ENCODE results near the gene PKHD1. TPM values are rescaled to one million over a fixed set of nuclear protein-coding genes. Genes with fewer than 3 reads are reported as not detected.

Gene PKHD1
- total and polyA plus RNA-seq, 2 donors (not counting 1 experiment from before 2014, with no cell fraction given), result not detected

GRCh38 chr6:51743999-51744398, 343.4 kb downstream of the PKHD1 start:
- ChIA-PET POLR2A (no interaction called here), CTCF (no interaction called here)
- DNase-seq (no peak), ATAC-seq (ENCODE audit: low read depth) (no peak)
- Histone ChIP-seq H3K9me3 (ENCODE audit: control extremely low read depth in 1 of 3, control insufficient read depth in 2 of 3, insufficient read depth in 1 of 3, low read length in 2 of 3) (no peaks in the 10 kb centered on the region), H3K4me3 (ENCODE audit: control extremely low read depth in 1 of 5, extremely low read depth in 1 of 5, insufficient read depth in 1 of 5, low read depth in 2 of 5, low read length in 4 of 5) (no peak overlapping the region), H4K20me1 (ENCODE audit: control insufficient read depth, insufficient read depth, low read length, poor library complexity, severe bottlenecking) (no peaks in the 10 kb centered on the region), H3K36me3 (replicated peaks in 1 of 2; ENCODE audit: control extremely low read depth in 1 of 2, control insufficient read depth in 1 of 2, extremely low read depth in 1 of 2, insufficient read depth in 2 of 2, low read length in 1 of 2) (no peaks in the 10 kb centered on the region), H3K4me1 (ENCODE audit: control insufficient read depth in 2 of 2, insufficient read depth in 2 of 2, low read length in 2 of 2) (no peaks in the 10 kb centered on the region), H3K79me2 (ENCODE audit: control insufficient read depth, insufficient read depth, low read length) (no peaks in the 10 kb centered on the region), H3K4me2 (replicated peaks; ENCODE audit: low read depth, low read length, poor library complexity, severe bottlenecking) (no peak overlapping the region), H3K27me3 (replicated peaks in 1 of 4; ENCODE audit: control extremely low read depth in 1 of 4, control insufficient read depth in 3 of 4, insufficient read depth in 4 of 4, low read length in 3 of 4) (no peaks in the 10 kb centered on the region), H2AFZ (ENCODE audit: insufficient read depth, low read depth, low read length, poor library complexity, severe bottlenecking) (no peak overlapping the region), H3K9ac (ENCODE audit: low read length) (no peak overlapping the region), H3K27ac (ENCODE audit: low read length in 2 of 2) (no peak overlapping the region)
- H3K9me3 Mint-ChIP-seq (ENCODE audit: insufficient read depth), result no peaks in the 10 kb centered on the region
- no peaks in the 10 kb centered on the region for H3K4me1 Mint-ChIP-seq
- intact Hi-C loops (cut with micrococcal nuclease), result no loop called here
- H3K27ac Mint-ChIP-seq, result no peak overlapping the region
- TF ChIP-seq EZH2 (IDR thresholded peaks at IDR 0.05; ENCODE audit: borderline replicate concordance, insufficient read depth, low read depth, low read length, poor library complexity, severe bottlenecking), result no peak
- H3K27me3 Mint-ChIP-seq, result no peaks in the 10 kb centered on the region
- WGBS (ENCODE audit: insufficient coverage), result 96% methylated on average over 2 of the region's 2 CpGs
- H3K4me3 Mint-ChIP-seq, result no peak overlapping the region

- no peaks in the 10 kb centered on the region for H3K9me3 ChIP-seq (ENCODE audit: control extremely low read depth in 1 of 3, control insufficient read depth in 2 of 3, insufficient read depth in 1 of 3, low read length in 2 of 3)
- H3K79me2 ChIP-seq (ENCODE audit: control insufficient read depth, insufficient read depth, low read length), result no peaks in the 10 kb centered on the region
- no peaks in the 10 kb centered on the region for H4K20me1 ChIP-seq (ENCODE audit: control insufficient read depth, insufficient read depth, low read length, poor library complexity, severe bottlenecking)
- intact Hi-C loops (cut with micrococcal nuclease), result no loop called here
- Mint-ChIP-seq H3K27ac (no peak overlapping the region), H3K9me3 (ENCODE audit: insufficient read depth) (no peaks in the 10 kb centered on the region), H3K27me3 (no peaks in the 10 kb centered on the region), H3K4me1 (no peaks in the 10 kb centered on the region), H3K4me3 (no peak overlapping the region)
- no peaks in the 10 kb centered on the region for H3K4me1 ChIP-seq (ENCODE audit: control insufficient read depth in 2 of 2, insufficient read depth in 2 of 2, low read length in 2 of 2)
- no peak overlapping the region for H3K4me2 ChIP-seq (replicated peaks; ENCODE audit: low read depth, low read length, poor library complexity, severe bottlenecking)
- WGBS (ENCODE audit: insufficient coverage), result 100% methylated on average over 1 of the region's 2 CpGs
- ChIA-PET POLR2A (no interaction called here), CTCF (no interaction called here)
- no peak for DNase-seq
- no peaks in the 10 kb centered on the region for H3K36me3 ChIP-seq (replicated peaks in 1 of 2; ENCODE audit: control extremely low read depth in 1 of 2, control insufficient read depth in 1 of 2, extremely low read depth in 1 of 2, insufficient read depth in 2 of 2, low read length in 1 of 2)
- TF ChIP-seq CTCF (IDR thresholded peaks at IDR 0.05) (no peak), EZH2 (IDR thresholded peaks at IDR 0.05; ENCODE audit: borderline replicate concordance, insufficient read depth, low read depth, low read length, poor library complexity, severe bottlenecking) (no peak)
- H3K27me3 ChIP-seq (replicated peaks in 1 of 4; ENCODE audit: control extremely low read depth in 1 of 4, control insufficient read depth in 3 of 4, insufficient read depth in 4 of 4, low read length in 3 of 4), result no peaks in the 10 kb centered on the region
- H3K27ac ChIP-seq (ENCODE audit: low read length in 2 of 2), result no peak overlapping the region
- ATAC-seq (ENCODE audit: low read depth), result no peak
- no peak overlapping the region for H3K4me3 ChIP-seq (ENCODE audit: control extremely low read depth in 1 of 5, extremely low read depth in 1 of 5, insufficient read depth in 1 of 5, low read depth in 2 of 5, low read length in 4 of 5)
- no peak overlapping the region for H2AFZ ChIP-seq (ENCODE audit: insufficient read depth, low read depth, low read length, poor library complexity, severe bottlenecking)
- H3K9ac ChIP-seq (ENCODE audit: low read length), result no peak overlapping the region
Observed at GRCh38 chr6:51740658-51741057, 346.8 kb downstream of the PKHD1 start.

Data from B cell (primary cell).